ENCODE results near the gene TBC1D1.
"Not testable (repeated sequence)": the region's sequence is repeated elsewhere in the genome, so short reads cannot be mapped to it uniquely, and the experiment has no call there.

TBC1D1 gene

DNA sequence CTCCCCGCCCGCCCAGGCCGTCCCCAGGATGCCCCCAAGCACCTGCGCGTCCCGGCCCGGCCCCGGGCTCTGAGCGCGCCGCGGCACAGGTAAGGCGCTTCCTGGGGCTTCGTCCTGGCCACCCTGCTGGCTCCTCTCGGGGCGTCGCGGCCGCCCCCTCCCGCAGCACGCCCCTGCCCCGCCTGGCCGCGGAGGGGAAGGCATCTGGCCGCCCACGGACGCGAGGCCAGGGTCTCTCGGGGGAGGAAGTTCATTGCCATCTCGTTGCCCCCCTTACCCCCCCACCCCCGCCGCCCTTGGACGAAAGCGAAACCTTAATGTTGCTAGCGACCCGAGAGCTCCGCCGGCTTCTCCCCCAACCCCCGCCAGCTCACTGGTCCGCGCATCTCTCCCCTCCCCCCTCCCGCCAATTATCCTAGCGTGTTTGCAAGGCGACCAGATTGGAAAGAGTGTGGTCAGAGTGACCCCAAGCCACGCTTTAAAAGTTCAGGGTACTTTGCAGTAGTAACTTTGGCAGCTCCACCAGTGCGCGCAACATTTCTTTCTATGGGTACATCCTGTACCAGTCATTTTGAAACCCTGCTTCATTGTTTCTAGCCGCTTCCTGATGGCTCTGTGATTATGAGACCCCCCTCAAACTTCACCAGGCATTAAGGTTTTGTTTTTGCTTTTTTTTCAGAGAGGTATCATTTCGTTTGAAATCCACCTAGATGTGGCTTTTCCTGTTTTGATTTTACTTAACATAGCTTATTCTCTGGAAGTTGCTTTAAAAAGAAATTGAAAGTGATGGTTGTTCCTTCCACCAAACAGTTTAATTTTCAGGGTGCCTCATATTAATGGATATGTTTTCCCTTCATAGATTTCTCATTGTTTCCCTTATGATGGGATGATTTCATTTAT lies 626 bp downstream of the TBC1D1 start:
- DNase-seq: peak; percentile 64 to 74

DNA sequence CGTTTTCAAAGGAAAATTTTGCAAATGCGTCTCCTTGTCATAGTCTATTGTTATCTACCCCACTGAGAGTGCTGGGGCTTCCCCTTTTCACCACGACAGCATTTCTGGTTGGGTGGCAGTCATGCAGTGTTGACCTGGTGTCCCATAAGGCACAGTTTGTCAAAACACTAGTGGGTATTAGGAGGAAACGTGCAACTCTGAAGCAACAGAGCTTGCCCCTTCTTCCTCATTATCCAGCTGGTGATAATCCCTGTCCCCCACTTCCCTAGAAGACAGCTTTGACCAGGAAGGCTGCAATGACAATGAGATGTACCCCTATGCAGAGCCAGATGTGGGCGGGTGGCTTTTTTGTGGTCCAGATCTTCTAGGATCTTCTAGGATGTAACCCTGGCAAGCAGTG lies 1.8 kb downstream of the TBC1D1 start:
- peak; percentile 74 to 82 for DNase-seq

DNA sequence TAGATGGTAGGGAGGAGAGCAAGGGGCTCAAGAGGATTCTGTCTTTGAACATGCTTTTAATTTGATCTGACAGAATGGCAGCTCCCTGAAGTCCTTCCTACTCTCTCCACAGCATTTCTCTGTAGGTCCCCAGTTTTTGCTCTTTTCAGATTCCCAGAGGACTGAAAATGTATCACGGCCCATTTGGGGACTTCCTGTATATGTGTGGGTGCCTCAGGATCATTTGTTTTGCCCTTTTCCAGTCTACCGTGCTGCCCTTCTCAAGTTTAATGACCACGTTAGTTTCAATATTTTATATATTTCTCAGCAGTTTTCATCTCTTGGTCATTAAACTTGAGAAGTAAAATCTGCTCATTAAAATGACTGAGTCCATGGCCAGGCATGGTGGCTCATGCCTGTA lies 2.3 kb downstream of the TBC1D1 start:
- no peak for DNase-seq

DNA sequence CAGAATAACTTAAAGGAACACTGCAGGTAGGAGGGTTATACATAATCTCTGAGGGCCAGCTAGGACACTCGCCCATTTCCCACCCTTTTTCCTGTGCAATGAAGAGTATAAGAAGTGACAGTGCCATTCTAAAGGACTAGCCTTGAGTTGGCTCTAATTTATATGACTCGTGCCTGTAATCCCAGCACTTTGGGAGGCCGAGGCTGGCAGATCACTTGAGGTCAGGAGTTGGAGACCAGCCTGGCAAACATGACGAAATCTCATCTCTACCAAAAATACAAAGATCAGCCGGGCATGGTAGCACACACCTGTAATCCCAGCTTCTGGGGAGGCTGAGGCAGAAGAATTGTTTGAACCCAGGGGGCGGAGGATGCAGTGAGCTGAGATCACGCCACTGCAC lies 4.4 kb downstream of the TBC1D1 start:
- no peak for DNase-seq

DNA sequence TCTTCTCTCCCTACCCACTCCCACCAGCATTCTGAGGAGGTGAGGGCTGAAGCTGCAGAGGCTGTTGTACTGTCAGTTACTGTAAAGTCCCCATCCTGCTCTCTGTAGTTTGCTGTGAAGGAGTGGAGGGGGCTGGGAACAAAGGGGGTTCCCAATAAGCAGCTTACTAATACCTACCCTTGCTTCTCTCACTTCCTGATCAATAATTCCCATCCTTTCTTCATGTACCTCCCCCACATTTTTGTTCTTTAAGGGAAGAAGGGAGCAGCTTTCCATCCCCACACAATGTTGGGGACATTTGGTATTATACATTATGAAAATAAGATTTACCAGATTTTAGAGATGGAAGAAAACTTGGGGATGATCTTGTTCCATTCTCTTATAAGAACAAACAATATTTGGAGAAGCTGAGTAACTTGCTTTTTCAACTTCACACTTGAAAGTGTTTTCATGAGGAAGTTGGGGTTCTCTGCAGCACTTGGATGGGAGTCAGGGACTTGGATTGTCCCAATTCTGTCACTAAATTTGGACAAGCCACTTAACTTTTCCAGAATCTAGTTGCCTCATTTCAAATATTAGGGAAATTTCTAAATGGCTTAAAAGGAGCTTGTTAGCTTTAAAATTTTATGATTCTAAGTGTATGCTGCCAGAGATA lies 5.4 kb downstream of the TBC1D1 start:
- no peak for DNase-seq

DNA sequence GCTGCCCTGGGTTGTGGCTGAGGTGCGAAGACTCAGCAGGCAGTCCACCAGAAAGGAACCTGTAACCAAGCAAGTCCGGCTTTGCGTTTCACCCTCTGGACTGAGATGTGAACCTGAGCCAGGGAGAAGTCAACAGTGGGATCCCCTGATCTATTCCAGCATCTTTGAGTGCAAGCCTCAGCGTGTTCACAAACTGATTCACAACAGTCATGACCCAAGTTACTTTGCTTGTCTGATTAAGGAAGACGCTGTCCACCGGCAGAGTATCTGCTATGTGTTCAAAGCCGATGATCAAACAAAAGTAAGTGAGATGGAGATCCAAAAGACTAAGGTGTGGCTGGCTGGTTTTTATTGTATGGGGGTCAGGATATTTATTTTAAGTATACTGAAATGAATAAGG lies 11.3 kb downstream of the TBC1D1 start:
- DNase-seq: no peak

DNA sequence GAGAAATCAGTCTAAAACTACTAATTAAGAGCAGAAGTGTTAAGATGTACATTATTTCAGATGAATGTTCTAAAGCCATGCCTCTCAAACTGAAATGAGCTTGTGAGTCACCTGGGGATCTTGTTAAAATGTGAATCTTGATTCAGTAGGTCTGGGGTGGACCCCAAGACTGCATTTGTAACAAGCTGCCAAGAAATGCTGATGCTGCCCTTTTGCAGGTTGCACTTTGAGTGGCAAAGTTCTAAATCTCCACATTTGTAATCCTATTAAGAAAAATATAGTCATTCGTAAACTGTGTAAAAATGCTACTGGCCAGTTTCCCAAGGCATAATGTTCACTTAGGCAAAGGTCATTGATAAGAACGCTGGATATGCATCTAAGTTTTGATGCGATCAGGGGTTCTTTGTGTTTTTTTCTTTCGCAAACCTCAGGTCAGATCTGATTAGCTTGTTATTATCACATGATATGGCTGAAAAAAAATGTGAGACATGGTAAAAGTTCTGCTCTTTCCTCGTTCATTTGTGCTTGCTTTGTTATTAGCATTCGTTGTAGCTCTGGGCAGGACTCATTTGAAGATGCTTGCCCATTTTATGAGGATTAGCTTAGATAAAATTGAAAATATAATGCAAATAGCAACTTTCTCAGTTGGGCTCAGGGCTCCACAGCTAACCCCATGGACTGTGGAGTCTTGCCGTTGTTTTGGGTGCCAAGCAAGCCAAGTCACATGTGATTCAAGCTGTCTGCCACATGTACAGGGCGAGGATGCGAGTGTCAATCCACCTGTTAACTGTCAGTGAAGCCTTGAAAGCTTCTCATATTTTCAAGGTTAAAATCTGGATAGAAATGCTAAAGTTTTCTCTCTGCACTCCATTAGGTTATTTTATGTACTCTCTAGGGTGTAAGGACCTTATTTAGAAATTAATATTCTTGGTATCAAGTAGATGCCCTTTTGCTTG lies 12.1 kb downstream of the TBC1D1 start:
- no peak for DNase-seq

DNA sequence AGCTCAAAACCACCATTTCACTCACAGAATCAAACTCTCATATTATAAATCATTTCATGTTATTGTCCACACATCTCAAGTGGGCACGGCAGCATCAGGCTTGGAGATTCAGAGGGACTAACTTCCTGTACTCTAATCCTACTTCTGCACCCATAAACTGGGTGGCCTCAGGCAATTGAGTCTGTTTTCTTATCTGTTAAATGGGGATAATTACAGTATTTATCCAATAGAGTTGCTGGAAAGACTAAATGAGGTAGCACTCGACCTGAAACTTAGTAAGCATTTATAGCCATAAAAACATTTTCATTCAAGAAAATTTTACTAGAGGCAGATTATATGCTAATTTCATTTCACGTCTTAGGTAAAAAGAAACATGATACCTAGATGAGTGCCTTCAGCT lies 13.0 kb downstream of the TBC1D1 start:
- no peak for DNase-seq

DNA sequence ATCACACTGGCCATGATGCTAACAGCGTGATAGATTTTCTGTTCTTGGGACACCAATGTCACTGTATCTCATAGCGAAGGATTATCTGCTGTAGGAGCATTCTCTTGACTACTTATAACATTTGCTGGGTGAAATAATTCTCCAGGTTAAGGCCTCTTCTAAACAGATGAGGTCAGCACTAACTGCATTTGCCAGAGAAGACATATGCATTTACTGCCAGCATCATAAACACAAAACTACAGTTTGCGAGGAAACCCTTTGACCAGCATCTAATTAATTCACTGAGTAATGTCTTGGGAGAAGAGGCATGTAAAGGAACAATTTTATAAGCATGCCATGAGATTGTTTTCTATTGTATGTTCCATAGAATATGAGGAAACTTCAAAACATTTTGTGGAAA lies 13.9 kb downstream of the TBC1D1 start:
- no peak for DNase-seq

DNA sequence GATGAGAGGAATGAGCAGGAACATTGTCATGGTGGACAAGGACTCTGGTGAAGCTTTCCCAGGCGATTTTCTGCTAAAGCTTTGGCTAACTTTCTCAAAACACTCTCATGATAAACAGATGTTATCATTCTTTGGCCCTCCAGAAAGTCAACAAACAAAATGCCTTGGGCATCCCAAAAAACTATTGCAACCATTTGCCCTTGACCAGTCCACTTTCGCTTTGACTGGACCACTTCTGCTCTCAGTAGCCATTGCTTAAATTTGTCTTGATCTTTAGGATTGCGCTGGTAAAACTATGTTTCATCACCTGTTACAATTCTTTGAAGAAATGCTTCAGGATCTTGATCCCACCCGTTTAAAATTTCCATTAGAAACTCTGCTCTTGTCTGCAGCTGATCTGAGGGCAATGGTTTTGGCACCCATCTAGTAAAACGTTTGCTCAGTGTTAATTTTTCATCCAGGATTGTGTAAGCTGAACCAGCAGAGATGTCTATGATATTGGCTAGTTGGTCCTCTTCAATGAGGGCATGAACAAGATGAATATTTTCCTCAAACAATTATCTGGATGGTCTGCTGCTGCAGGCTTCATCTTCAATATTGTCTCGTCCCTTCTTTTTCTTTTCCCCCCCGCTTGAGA lies 14.8 kb downstream of the TBC1D1 start:
- DNase-seq: no peak

DNA sequence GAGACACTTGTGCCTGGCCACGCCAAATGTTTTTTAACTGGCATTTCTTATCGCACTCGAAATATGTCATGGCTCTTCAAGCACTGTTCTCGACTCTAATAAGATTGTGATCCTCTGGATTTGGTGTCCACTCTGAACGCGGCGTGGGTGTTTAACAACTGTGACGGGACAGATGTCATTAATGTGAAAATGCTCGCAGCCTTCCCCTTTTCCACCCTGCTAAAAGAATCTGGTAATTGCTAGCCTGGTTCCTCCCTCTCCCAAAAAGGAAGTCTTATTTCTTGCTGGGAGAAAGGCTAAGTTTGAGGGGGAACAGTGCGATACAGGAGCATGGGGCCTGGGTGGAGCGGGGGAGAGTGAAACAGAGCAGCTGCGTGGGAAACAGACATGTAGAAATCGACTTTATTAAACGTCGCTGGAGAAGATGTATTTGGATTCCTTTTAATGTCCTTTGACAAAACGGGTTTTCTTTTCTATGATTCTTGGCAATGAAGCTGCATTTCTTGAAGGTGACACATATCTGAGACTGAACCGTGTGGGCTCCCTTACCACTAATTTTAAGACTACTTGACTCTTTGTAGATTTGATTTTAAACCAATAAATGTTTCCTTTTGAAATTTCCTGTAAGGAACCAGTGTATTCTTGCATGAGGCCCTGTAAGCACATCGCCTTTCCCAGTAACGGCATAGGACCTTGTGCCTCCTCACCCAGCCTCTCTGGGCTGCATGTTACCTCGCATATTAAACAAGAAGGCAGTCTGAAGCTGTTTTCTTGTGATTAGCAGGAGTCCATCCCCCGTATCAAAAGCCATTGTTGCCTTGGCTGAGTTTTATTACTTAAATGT lies 17.8 kb downstream of the TBC1D1 start:
- DNase-seq: no peak

DNA sequence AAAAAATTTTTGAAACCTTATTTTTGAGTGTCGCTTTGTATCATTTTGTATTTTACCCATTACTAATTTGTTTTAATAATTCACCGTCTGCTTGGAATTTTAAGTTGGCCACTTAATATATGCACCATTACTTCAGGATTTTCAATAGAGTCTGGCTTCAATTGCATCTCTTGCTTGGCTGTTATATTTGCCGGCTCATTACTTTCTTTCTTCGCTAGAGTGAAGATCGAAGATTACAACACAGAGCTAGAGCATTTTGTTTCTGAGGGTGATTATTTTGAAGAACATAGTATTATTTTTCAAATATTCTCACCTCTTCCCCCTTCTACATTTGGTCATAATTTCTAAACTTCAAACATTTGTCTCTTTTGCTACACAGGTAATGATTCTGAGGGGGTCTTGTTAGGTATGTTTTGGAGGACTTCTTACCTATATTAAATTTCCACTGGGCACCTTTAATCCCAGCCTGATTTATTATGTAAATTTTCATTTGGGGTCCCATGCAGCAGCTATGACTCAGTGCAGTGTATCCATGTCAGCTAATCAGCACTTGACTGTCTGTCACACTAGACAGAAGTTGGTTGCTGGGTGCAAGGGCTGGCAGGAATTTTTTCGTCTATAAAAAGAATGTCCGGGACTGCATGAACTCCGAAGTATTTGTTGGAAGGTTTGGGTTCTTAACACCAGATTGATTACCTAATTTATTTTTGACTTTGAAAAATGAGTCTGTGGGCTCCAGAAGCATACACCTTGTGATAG lies 18.6 kb downstream of the TBC1D1 start:
- DNase-seq: no peak

DNA sequence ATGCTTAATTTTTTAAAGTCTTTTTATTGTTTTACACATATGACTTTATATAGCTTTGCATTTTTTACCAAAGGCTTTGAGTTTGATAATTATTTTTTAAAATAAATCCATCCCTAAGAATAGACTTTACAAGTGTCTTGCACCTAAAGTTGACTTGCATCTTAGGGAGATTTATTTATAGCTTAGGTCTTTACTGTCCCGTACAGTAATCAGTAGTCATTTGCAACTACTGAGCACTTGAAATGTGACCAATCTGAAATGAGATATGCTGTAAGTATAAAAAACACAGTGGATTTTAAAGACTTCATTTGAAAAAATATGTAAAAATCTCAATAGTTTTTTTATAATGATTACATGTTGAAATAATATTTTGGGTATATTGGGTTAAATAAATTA lies 19.2 kb downstream of the TBC1D1 start:
- DNase-seq: no peak

DNA sequence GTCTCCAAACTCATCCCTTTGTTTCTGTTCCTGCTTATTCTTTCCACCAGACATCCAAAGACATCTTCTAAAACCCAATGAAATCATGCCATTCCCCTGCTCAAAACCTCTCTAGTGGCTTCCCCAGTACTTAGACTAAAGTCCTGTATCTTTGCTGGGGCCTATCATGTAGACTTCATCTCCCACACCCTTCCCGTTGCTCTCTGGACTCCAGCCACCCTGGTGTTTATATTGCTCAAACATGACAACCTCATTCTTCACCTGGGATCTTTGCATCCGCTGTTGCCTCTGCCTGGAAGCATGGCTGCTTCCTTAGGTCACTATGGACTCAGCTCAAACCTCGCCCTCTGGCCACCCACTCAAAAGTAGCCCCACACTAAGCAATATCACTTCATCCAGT lies 23.7 kb downstream of the TBC1D1 start:
- no peak for DNase-seq

DNA sequence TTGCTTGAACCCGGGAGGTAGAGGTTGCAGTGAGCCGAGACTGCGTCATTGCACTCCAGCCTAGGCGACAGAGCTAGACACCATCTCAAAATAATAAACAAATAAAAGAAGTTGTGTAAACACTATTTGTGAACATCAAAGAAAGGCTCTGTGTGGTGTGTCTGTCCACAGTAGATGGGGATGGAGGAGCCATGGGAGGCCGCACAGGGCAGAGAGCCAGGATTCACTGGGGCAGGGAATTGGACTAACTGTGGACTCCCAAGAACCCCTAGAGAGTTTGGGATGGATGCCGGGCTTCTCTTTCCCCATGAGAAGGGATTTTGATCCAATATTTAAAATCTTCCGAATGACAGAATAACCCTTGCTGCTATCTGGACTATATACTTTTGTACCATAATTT lies 26.5 kb downstream of the TBC1D1 start:
- no peak for DNase-seq

DNA sequence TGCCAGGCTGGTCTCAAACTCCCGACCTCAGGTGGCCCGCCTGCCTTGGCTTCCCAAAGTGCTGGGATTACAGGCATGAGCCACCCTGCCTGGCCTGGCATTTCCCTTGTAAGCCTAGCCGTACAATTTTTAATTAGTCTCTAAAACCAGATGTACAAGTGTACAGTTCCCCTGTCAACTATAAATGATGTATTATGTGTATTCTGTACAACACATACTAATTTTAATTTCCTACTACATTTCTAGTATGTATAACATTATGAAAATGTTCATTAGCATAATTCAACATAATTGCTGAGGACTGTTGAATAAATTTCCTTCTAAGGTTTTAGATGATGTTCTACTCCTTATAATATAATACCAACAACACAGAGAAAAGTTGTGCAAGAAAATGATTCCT lies 27.8 kb downstream of the TBC1D1 start:
- no peak for DNase-seq

DNA sequence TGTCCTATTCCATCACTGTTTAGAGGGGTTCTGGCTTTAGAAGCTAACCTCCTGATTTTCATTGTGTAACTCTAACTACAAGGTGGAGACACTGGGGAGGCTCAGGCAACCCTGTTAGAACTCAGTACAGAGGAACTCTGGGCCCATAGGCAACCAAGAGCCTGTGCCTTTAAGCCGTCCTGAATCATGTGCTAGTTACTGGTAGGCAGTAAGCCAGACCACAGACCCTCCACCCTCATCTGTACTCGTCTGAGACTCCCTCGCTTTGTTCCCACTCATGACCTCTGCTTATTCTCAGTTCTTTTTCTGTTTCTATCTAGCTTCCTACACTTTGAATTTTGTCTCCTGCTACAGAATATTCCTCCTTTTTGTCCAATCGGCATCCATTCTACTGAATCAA lies 31.4 kb downstream of the TBC1D1 start:
- DNase-seq: no peak

DNA sequence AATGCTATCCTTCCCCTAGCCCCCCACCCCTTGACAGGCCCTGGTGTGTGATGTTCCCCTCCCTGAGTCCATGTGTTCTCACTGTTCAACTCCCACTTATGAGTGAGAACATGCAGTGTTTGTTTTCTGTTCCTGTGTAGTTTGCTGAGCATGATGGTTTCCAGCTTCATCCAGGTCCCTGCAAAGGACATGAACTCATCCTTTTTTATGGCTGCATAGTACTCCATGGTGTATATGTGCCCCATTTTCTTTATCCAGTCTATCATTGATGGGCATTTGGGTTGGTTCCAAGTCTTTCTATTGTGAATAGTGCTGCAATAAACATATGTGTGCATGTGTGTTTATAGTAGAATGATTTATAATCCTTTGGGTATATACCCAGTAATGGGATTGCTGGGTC lies 32.2 kb downstream of the TBC1D1 start:
- not testable (repeated sequence) for DNase-seq

DNA sequence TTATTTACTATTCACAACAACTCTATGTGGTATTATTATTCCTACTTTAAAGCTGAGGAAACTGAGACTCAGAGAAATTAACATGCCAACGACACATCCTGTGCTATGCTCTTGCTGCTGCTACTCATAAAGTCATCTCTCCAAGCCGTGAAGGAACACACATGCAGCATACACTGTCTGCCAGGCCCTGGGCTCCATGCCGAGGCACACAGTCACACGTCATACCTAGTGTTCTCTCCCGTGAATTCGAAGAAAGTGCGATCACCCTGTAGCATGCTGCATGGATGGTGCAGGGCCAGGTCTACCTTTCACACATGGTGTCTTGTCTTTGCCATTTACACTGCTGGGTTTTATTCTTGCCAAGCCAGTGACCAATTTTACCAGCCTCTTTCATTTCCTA lies 34.1 kb downstream of the TBC1D1 start:
- DNase-seq: no peak

DNA sequence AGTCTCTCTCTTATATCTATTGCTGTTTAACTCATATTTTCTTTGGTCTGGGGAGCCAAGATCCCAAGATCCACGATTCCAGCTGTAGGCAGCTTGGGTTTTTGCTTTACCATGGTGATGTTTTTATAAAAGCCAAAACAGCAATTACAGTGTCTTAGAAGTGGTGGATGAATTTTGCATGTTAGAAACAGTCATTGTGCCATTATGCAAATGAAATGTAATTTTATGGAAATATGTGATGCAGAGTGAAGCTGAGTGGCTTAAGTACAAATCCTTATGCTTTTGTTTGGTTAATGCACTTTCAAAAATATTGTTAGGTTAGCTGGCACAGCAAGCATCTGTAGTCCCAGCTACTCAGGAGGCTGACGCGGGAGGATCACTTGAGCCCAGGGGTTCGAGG lies 36.5 kb downstream of the TBC1D1 start:
- DNase-seq: no peak
